ENCODE results near the gene TRIM65. TPM values are rescaled to one million over a fixed set of nuclear protein-coding genes. Genes with fewer than 3 reads are reported as not detected.
"Not testable (repeated sequence)": the region's sequence is repeated elsewhere in the genome, so short reads cannot be mapped to it uniquely, and the experiment has no call there.

Gene TRIM65
- total RNA-seq, 1 experiment from 2014 or later: 24.1 TPM

DNA sequence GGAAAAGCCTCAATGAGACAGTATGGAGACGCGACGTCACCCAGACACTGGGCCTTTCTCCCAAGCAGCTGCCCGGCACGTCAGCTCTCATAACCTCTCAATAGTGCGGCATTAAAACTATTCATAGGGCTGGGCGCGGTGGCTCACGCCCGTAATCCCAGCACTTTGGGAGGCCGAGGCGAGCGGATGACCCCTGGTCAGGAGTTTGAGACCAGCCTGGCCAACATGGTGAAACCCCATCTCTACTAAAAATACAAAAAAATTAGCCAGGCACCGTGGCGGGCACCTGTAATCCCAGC lies 45.1 kb downstream of the TRIM65 start:
- DNase-seq (ENCODE audit: low read depth): not testable (repeated sequence)

DNA sequence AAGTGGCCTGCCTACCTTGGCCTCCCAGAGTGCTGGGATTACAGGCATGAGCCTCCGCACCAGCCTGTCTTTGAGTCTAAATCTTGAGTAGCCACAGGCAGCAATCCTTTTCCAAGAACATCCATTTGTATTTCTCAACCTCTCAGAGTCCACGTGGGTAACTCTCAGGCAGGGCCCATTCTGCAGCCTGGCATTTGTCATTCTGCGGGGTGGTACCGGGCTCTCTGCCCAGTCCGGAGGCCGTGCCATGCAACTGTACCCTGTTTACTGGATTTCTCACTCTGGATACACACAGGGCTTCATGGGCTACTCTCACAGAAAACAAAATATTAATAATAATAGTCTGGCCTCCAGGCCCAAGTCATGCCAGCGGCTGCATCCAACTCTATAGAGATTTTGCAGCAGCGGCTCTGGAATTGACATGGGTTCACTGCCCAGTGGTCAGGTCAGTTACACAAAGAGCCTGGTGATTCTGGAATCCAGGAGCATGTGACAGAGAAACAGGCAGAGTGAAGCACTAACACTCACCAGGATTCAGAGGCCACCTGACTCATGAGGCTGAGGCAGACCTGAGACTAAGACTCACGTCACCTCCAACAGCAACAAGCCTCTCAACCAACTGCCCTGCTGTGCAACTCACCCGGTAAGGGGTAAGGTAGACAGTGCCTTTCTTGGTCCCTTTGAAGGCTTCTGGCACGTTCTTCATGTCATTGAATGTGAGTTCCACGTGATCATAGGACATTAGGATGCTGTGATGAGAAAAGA lies 45.6 kb downstream of the TRIM65 start:
- peak; percentile 7 for DNase-seq (ENCODE audit: low read depth)

DNA sequence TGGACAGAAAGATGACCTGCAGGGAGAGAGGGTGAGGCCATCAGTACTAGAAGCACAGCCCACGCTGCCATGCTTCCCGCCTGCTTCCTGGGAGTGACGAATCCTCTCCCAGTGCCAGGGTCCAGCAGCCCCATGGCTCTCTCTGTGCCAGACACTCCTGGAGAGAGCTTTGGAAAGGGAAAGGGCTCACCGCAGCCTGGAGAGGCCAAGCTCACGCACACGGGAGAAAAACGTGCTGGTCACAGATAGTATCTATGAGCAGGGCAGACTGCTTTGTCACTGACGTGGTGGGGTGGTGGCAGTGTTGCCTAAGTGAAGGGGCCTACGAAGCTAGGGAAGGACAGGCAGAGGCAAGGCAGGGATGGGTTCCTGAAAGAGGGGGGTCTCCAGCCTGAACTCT lies 47.0 kb downstream of the TRIM65 start:
- DNase-seq (ENCODE audit: low read depth): no peak

DNA sequence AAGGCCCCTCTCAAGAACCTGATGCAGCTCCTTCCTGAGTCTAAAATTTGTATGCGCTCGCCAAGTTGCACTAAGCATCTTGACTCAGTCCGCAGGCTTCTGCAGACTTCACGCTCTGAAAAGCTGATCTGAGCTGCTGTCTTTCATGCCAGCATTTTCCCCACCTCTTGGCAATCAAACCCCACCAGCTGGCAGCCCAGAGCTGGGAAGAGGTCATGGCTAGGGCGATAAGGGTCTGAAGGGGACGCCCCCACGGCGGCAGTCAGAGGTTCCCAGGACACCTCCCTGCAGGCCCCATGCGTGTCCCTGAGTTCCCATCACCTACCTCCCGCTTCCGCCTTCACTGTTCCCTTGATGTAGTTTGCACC lies 47.5 kb downstream of the TRIM65 start:
- no peak for DNase-seq (ENCODE audit: low read depth)

DNA sequence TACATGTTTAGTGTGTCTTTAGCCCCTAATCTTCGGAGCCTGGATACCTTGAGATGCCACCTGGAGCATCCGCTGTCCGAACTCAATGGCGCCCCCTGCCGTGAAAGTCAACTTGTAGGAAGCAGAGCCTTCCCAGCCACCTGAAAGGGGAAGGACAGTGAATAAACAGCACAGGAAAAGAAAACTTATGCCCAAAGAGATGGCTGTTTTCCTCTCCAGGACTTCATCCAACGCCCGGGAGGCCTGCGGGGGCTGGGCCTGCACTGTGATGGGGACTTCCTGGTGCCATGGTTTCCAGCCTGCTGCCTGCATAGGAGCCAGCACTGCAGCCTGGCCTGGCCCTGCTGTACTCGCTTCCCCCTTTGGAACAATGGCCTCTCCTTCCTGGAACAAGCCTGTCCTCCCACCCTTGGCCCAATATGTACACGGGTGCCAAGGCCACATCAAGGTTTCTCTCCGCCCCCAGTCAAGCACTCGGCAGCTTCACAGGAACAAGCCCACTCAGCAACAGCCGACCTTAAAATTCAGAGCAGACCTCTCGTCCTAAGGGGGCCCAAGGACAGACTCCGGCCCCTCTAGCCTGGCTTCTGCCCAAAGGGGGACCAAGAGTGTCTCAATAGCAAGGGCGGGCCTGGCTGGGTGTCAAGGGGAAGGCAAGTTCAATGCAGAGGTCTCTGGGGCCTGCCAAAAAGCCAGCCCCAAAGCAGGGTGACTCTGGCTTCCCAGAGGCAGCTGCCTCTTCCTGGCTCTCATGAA lies 48.0 kb downstream of the TRIM65 start:
- DNase-seq (ENCODE audit: low read depth): peak; percentile 65

DNA sequence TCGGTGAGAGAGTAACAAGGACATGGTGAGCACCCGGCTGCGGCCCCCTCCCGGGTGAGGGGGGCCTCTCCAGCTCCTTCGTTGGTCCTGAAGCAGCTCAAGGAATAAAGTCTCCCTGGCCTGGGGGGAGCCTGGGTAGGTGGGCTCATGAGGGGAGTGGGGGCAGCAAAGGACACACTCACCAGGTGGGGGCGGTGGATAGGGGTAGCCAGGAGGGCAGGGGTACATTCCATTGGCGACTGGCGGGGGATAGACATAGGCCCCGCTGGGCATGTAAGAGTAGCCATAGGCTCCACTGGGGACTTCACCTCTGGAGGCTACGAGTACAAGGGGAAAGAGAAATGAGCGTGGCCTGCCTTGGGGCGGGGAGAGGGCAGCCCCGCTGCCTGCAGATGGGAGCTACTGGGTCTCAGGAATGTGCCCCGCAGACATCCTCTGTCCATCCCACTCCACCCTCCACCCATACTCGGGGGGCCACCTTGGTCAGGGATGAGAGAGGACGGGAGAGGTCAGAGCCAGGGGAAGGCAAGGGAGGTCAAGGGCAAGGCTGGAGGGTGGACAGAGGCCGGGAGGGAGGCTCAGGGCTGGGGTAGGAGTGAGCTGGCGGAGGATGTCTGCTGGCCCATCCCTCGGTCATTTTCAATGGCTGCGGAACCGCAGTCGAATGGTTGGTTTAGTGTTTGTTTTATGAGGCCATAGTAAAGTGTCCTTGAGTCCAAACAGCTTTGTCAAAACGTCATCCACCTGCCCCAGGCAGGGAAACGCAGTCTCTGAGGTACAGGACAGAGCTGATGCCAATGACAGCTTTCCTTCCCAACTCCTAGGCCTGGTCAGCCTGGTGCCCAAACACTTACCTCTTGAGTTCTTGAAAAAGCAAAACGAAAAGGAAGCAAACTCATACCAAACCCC lies 48.9 kb downstream of the TRIM65 start:
- DNase-seq (ENCODE audit: low read depth): peak; percentile 2

DNA sequence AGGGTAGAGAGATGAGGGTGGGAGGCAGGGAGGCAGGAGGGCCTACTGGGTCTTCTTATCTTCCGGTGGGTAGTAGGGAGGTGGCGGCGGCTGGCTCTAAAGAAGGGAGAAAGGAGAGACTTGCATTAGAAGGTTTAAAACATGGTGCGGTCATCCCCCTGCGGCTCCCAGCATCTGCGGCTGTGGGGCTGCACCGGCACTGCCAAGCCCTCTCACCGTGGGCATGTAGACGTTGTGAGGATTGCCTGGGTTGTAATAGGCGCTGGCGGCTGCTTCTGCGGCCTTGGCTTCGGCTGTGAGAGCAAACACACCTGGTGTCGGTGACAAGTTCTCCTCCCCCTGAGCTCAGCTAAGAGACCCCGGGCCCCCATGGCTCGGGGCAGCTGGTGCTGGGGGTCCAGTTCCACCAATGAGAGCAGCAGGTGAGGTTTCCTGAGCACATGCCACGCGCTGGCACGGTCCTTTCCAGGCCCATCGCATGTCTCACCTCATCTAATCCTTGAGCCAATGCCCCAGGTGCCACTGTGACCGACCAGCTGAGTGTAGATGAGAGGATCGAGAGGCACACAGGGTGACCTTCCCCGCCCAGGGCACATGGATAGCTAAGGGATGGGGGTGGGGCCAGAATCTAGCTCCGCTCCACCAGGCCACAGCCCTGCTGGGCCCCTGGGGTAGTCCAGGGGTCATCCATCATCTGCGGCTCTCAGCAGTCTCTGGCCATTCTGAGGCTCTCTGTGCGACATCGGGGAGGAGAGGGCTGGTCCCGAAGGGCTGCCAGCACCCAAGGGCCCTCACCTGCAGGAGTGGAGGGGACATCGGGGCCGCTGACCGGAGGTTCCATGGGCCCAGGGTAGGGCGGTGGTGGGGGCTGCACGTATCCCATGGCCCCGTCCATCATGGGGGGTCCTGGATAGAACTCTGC lies 49.8 kb downstream of the TRIM65 start:
- peak; percentile 0 for DNase-seq (ENCODE audit: low read depth)

DNA sequence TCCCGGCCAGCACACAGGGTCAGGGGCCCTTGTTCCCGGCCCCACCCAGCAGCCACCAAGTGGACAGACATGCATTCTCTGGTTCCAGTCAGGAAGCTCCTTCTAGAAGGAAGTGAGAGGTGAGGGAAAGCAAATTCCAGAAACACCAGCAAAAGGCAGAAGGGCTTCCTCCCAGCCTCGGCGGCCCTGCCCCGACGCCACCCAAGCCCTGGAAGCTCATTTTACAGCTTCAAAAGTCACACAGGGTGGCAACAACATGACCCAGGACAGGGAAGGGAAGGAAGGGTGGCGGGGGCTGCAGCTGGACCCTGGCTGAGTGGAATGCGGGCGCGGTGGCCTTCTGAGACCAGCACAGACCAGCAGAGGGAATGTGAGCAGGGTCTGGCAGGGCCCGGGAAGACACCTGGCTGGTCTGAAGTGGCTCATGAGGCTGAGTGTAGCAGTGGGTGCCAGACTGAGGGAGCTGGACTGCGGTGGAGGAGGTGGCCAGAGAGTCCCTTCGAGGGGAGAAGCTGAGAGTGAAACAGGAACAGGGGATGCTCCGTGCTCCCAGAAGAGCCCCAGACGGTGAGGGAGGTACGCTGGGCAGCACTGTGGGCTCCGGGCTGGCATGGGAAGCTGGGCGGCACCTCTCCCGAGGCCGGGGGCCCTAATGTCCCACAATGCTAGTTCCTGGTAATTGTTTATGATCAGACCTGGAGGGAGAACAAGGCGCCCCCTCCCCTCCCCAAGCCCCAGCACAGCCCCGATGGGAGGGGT lies 50.6 kb downstream of the TRIM65 start:
- DNase-seq (ENCODE audit: low read depth): peak; percentile 2

DNA sequence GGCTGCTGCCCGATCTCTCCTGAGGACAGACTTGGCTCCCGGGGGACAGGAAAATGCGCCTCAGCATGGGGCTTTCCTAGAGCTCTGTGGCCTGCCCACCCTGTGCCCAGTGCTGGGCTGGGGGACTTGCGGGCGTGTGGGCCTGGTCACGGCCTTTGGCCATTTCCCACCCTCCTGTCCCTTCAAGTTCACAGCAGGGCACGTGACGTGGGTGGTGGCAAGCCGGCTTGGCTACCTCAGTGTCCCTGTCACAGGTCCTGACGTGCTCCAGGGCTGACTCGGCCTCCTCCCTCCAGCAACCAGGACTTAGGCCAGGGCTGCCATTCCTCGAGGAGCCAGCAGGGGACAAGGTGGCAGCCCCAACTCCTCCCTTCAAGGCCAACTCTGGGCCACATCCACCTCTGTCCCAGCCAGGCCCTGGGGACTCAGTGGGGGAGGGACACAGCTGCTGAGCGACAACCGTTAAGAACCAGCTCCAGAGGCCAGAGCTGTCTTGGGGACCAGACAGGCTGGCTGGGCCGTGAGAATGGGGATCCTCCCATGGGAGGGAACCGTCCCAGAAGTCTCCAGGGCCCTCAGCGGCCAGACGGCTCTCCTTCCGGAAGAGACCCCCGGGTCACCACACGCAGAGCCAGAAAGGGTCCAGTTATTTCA lies 51.6 kb downstream of the TRIM65 start:
- DNase-seq (ENCODE audit: low read depth): peak; percentile 81

DNA sequence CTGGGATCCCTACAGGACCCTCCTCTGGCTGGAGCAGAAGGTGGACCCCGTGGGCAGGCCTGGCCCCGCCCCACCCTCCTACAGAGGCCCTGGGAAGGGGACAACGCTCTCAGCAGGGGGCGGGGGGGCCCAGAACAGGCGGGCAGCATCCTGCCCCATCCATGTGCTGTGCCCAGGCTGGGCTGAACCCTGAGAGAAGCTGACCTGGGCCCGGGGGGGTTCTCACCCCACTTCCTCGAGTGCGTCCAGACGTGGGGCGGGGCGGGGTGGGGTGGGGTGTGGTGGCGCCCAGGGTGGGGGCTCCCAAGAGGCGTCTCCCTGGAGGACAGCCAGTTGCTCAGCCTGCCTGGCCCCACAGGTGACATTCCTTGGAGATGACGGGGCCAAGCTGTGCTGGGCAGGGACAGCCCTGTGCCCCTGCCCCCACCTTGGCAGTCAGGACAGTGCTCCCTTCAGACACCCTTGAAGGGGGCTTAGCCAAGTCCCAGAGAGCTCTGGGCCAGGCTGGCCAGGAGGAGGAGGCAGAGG lies 52.2 kb downstream of the TRIM65 start:
- DNase-seq (ENCODE audit: low read depth): peak; percentile 49

DNA sequence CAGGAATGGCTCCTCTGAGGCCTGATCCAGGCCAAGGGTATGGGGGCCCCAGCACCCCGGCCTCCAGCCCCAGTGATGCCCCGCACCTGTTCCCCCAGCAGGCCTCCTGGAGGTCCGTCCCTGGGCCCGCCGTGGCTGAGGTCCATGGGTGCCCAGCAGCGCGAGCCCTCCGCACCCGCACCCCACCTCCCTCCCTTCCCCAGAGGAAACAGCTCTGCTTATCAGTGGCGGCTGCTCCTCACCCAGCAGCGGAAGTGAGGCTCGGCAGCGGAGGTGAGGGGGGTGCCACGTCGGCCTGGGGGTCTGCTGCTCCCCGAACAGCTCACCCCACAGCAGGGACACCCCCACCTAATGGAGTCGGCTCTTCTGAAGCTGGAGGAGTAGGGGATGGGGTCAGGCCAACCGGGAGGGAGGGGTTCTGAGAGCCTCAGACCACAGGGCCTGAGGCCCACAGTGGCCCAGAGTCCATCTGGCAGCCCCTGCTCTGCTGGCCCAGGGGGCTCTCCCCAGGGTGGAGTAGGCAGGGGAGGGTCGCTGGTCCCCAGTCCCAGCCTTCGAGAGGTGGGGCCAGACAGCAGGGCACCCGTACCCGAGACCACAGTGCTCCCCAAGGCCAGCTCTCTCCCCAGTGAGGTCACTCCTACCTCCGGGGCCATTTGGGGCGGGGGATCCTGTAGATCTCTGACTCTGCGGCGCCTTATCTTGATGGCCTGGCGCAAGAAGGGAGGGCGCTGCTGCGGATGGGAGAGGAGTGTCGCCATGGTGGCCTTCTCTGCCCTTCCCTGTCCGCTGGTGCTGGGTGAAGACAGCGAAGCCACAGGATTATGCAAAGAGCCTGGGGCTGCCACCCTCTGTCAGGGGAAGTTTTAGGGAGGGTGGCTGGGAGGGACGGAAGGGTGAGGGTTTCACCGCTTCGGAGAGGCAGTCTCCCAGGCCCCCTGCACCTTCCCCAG lies 52.9 kb downstream of the TRIM65 start, which contains the start of gene UNC13D:
TSS of gene UNC13D (minus strand) at position 828 of the 953 bp plus-strand sequence. CDS start at position 761, 67 bp downstream.
- DNase-seq (ENCODE audit: low read depth): no peak

DNA sequence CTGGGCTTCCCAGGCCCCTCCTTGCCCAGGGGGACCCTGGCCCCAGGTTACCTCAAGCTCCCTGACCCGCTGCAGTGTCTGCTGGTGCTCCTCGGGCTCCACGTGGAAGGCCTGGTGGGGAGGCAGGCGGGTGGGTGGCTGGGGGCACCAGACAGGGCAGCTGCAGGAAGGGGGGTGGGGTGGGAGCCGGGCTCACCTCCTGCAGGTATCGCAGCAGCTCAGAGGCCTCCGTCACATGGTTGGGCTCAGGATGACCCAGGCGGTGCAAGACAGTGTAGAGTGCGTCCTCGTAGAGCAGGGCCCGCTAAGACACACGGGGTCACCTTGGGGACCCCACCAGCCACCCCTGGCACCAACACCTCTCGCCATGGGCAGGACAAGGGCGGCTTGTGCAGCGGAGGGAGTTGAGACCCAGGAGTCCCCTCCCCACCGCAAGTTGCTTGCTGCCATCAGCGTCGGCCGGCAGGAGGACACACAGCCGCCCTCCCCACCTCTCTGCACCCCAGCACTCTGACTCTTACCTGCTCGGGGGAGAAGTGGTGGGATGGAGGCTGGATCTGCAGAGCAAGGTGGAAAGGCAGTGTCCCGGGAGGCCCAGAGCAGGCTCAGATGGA lies 53.7 kb downstream of the TRIM65 start:
- DNase-seq (ENCODE audit: low read depth): no peak

DNA sequence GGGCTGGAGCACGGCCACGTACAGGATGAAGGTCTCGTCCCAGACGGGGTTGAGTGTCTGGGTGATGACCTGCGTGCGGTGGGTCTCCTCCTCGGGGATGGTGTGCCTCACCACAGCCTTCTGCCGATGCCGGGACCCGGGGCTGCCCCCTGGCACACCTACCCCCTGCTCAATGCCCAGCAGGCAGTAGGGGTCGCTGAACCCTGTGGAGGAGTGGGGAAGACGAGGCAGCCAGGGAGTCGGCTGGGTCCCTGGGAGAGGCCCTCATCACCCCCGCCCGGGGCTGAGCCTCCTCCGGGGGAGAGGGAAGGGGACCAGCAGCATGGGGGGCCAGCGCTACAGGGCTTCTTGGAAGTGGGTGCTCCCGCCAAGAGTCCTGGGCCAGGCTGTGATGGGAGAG lies 54.3 kb downstream of the TRIM65 start:
- DNase-seq (ENCODE audit: low read depth): no peak

DNA sequence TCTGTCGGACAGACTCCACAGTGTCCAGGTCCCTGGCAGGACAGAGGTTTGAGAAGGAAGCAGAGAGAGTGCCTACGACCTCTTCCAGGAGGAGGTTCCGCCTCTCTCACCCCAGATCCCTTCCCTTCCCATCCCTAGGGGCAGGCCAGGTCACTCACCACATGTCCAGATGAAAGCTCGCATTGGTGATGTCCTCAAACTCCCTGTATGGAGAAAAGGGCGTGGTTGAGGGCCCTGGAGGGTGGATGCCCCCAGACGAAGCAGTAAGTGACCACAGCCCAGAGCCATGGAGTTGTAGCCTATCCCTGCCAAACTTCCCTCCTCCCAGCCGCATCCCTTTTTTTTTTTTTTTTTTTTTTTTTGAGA lies 56.0 kb downstream of the TRIM65 start:
- DNase-seq (ENCODE audit: low read depth): no peak

DNA sequence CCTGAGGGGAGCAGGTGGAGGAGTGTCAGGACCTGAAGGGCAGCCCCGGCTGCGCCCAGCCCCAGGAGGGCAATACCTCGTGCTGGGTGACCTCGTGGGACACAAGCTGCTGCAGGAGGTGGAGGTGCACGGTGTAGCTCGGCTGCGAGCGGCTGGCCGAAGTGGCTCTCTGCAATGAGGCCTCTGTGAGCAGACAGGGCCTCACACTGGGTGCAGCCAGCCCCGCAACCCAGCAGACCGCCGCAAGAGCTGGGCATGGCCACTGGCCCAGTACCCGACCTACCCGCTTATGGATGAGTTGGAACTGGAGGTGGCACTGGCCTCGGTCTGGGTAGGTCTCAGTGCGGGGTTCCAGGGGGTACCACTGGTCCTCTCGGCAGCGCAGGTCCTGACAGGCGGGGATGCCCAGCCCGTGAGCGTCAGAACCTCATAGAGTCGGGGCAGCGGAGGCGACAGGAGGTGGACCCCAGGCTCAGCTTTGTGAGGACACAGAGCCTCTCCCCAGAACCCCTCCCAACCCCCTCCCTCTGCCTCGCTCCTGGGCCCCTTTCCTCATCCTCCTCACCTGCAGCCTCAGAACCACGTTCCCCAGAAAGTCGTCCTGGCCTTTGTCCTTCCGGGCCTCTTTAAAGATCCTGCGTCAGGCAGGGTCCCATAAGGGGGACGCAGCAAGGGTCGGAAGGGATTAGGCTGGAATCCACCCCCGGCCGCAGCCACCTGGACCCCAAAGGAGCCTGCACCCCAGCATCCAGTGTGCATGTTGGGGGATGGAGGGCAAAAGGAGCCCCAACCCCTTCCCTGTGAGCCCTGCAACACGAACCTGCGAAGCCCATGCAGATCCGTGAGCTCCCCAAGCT lies 56.6 kb downstream of the TRIM65 start:
- DNase-seq (ENCODE audit: low read depth): no peak
